ENCODE data around the gene LTBP4.
A peak's percentile ranks its signal among the peaks of the same experiment; 100 is the strongest.

LTBP4 gene

GRCh38 chr19:40576585-40577451 is 24.4 kb upstream of the LTBP4 start, which contains the start of gene SHKBP1:
Gene SHKBP1, plus strand, starts transcription at chr19:40576873. Its CDS starts 27 bp downstream, at chr19:40576900.
- peaks cover 76% of the 10 kb centered on the region for H3K4me1 ChIP-seq
- TF ChIP-seq Cebpa-rat (IDR thresholded peaks at IDR 0.05) = no peak
- peak within 1 kb of the TSS; percentile 86 for H3K9ac ChIP-seq
- peak within 1 kb of the TSS; percentile 92 for H3K4me2 ChIP-seq
- no peaks in the 10 kb centered on the region for H3K27me3 ChIP-seq
- H3K4me3 ChIP-seq = peak within 1 kb of the TSS; percentile 80
- peak within 1 kb of the TSS; percentile 87 for H3K27ac ChIP-seq
- H4K20me1 ChIP-seq = 0 out of 2 replicates have a peak, but pooled peaks cover 16% of the 10 kb centered on the region
- no peaks in the 10 kb centered on the region for H3K9me3 ChIP-seq
- peaks cover 34% of the 10 kb centered on the region for H3K36me3 ChIP-seq

DNA sequence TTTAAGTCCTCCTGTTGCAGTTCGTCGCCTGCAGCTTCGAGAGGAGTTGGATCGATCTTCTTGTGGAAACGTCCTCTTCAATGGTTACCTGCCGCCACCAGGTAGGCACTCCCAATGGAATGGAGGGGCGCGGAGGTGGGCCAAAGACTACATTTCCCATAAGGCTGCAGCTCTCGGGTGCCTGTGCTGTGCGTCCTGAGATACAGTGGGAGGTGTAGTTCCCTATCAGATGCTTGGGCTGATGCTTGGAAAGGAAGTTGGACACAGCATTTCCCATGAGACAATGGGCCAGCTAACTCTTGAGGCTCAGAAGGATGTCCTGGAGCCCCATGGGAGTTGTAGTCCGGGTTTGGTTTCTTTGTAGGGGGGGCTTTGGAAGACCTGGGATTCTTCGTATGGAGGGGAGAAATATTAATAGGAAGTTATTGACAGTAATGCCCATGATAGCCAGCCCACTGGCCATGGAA is 22.7 kb upstream of the LTBP4 start:
- Histone ChIP-seq H3K36me3 (peaks cover 44% of the 10 kb centered on the region), H3K27me3 (no peaks in the 10 kb centered on the region), H3K4me3 (peak overlapping the region; percentile 80; the same call in 1 of the 2 replicates), H3K4me1 (peaks cover 85% of the 10 kb centered on the region), H4K20me1 (0 out of 2 replicates have a peak, but pooled peaks cover 16% of the 10 kb centered on the region), H3K9ac (no peak overlapping the region), H3K27ac (peak overlapping the region; percentile 18; the same call in 1 of the 2 replicates), H3K4me2 (peak overlapping the region; percentile 92), H3K9me3 (no peaks in the 10 kb centered on the region)
- no peak for TF ChIP-seq Cebpa-rat (IDR thresholded peaks at IDR 0.05)

DNA sequence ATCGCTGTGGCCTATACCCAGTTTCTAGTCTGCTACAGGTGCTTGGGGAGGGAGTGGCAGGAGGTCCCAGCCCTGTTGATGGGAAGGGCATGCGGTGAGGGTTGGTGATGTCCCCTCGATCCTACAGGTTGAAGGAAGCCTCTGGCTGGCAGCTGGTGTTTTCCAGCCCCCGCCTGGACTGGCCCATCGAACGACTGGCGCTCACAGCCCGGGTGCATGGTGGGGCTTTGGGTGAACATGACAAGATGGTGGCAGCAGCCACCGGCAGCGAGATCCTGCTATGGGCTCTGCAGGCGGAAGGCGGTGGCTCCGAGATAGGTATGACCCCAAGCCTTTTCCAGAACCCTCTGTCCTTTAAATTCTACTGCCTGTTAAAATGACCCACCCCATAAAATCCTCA is 20.6 kb upstream of the LTBP4 start:
- no peak for TF ChIP-seq Cebpa-rat (IDR thresholded peaks at IDR 0.05)
- no peak overlapping the region for H3K9ac ChIP-seq
- 0 out of 2 replicates have a peak, but pooled peaks cover 16% of the 10 kb centered on the region for H4K20me1 ChIP-seq
- no peaks in the 10 kb centered on the region for H3K9me3 ChIP-seq
- H3K27me3 ChIP-seq = no peaks in the 10 kb centered on the region
- no peak overlapping the region for H3K4me3 ChIP-seq
- H3K27ac ChIP-seq = peak overlapping the region; percentile 31
- peak overlapping the region; percentile 92 for H3K4me2 ChIP-seq
- H3K4me1 ChIP-seq = peaks cover 89% of the 10 kb centered on the region
- peaks cover 52% of the 10 kb centered on the region for H3K36me3 ChIP-seq

- Histone ChIP-seq H3K4me2 (no peak overlapping the region; the same call in 1 of the 2 replicates), H3K9me3 (no peaks in the 10 kb centered on the region), H3K9ac (no peak overlapping the region), H3K27me3 (no peaks in the 10 kb centered on the region), H3K36me3 (peaks cover 61% of the 10 kb centered on the region), H4K20me1 (0 out of 2 replicates have a peak, but pooled peaks cover 16% of the 10 kb centered on the region), H3K27ac (no peak overlapping the region), H3K4me3 (no peak overlapping the region), H3K4me1 (peaks cover 88% of the 10 kb centered on the region)
- no peak for TF ChIP-seq Cebpa-rat (IDR thresholded peaks at IDR 0.05)
Measured at GRCh38 chr19:40581531-40581930, 19.6 kb upstream of the LTBP4 start.

DNA sequence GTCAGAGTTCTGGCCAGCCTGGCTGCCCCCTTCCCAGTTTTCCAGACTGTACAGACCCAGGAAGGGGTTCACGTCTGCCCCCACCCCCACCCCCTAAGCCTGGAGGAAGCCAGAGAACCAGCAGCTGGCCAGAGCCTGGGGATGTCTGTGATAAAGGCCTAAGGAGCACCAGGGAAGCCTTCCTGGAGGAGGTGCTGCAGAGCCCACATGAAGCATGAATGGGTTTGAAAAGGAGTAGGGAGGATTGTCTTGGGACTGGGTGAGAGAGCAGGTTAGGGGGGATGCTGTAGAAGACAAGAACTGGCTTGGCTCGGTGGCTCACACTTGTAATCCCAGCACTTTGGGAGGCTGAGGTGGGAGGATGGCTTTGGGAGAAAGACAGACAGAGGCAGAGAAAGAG is 18.7 kb upstream of the LTBP4 start:
- TF ChIP-seq Cebpa-rat (IDR thresholded peaks at IDR 0.05) = no peak
- peak overlapping the region; percentile 65 for H3K9ac ChIP-seq
- H3K4me1 ChIP-seq = peaks cover 85% of the 10 kb centered on the region
- 0 out of 2 replicates have a peak, but pooled peaks cover 16% of the 10 kb centered on the region for H4K20me1 ChIP-seq
- peaks cover 71% of the 10 kb centered on the region for H3K36me3 ChIP-seq
- H3K4me3 ChIP-seq = peak overlapping the region; percentile 48; the same call in 1 of the 2 replicates
- no peaks in the 10 kb centered on the region for H3K27me3 ChIP-seq
- H3K9me3 ChIP-seq = no peaks in the 10 kb centered on the region
- H3K4me2 ChIP-seq = peak overlapping the region; percentile 85
- H3K27ac ChIP-seq = peak overlapping the region; percentile 67

- Histone ChIP-seq H3K4me2 (peak overlapping the region; percentile 85), H3K27me3 (no peaks in the 10 kb centered on the region), H3K4me1 (peaks cover 77% of the 10 kb centered on the region), H3K27ac (peak overlapping the region; percentile 67), H3K4me3 (peak overlapping the region; percentile 48), H3K9ac (peak overlapping the region; percentile 65), H3K9me3 (no peaks in the 10 kb centered on the region), H4K20me1 (0 out of 2 replicates have a peak, but pooled peaks cover 16% of the 10 kb centered on the region), H3K36me3 (peaks cover 78% of the 10 kb centered on the region)
- TF ChIP-seq Cebpa-rat (IDR thresholded peaks at IDR 0.05) = no peak
Measured at GRCh38 chr19:40583283-40583682, 17.9 kb upstream of the LTBP4 start.

DNA sequence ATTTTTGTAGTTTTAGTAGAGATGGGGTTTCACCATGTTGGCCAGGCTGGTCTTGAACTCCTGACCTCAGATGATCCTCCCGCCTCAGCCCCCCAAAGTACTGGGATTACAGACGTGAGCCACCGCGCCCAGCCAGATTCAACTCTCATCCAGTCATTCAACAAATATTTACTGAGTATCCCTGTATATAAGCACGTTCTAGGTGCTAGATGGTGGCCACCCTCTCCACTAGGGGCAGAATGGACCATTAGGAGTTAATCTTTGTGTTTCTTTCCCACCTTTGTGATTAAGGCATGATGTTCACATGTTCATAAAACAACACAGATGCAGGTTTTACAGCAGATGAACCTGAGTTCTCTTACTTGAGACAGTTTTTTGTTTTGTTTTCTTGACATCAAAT is 17.2 kb upstream of the LTBP4 start:
- Histone ChIP-seq H4K20me1 (0 out of 2 replicates have a peak, but pooled peaks cover 16% of the 10 kb centered on the region), H3K4me3 (no peak overlapping the region), H3K9me3 (no peaks in the 10 kb centered on the region), H3K4me2 (peak overlapping the region; percentile 85), H3K4me1 (peaks cover 70% of the 10 kb centered on the region), H3K36me3 (peaks cover 78% of the 10 kb centered on the region), H3K9ac (no peak overlapping the region), H3K27me3 (no peaks in the 10 kb centered on the region), H3K27ac (no peak overlapping the region)
- TF ChIP-seq Cebpa-rat (IDR thresholded peaks at IDR 0.05) = no peak

DNA sequence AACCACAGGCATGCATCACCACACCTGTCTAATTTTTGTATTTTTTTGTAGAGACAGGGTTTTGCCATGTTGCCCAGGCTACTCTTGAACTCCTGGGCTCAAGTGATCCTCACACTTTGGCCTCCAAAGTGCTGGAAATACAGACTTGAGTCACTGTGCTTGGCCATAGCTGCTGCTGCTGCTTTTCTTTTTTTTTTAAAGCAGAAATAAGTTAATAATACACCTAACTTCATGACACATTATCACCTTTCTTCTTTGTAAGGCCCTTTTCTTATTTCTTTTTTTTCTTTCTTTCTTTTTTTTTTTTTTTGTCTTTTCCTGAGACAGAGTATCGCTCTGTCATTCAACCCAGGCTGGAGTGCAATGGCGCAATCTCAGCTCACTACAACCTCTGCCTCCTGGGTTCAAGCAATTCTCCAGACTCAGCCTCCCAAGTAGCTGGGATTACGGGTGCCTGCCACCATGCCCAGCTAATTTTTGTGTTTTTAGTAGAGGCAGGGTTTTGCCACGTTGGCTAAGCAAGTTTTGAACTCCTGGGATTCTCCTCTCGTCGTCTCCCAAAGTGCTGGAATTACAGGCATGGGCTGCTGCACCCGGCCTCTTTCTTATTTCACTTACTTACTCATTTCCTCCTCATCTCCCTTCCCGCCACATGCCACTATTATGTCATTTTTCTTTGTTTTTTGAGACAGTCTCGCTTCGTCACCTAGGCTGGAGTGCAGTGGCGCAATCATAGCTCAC is 15.8 kb upstream of the LTBP4 start:
- H3K4me2 ChIP-seq = no peak overlapping the region

GRCh38 chr19:40585982-40586422 is 15.2 kb upstream of the LTBP4 start:
- Histone ChIP-seq H3K36me3 (peaks cover 77% of the 10 kb centered on the region), H3K9ac (no peak overlapping the region), H3K4me3 (no peak overlapping the region), H4K20me1 (no peaks in the 10 kb centered on the region), H3K27ac (no peak overlapping the region), H3K4me1 (peaks cover 50% of the 10 kb centered on the region), H3K9me3 (no peaks in the 10 kb centered on the region), H3K27me3 (no peaks in the 10 kb centered on the region), H3K4me2 (no peak overlapping the region)
- no peak for TF ChIP-seq Cebpa-rat (IDR thresholded peaks at IDR 0.05)

More for the DNA sequence above, 15.8 kb upstream of the LTBP4 start:
- H3K36me3 ChIP-seq = peaks cover 77% of the 10 kb centered on the region
- TF ChIP-seq Cebpa-rat (IDR thresholded peaks at IDR 0.05) = no peak
- H3K4me1 ChIP-seq = peaks cover 56% of the 10 kb centered on the region
- no peak overlapping the region for H3K27ac ChIP-seq
- H3K9me3 ChIP-seq = no peaks in the 10 kb centered on the region
- 0 out of 2 replicates have a peak, but pooled peaks cover 3% of the 10 kb centered on the region for H4K20me1 ChIP-seq
- H3K27me3 ChIP-seq = no peaks in the 10 kb centered on the region
- H3K9ac ChIP-seq = no peak overlapping the region
- H3K4me3 ChIP-seq = no peak overlapping the region

All from BLaER1 (cell line).